GM23338 (cell line): ENCODE results near the gene ACOT2. TPM values are rescaled to one million over a fixed set of nuclear protein-coding genes. Genes with fewer than 3 reads are reported as not detected.
"Not testable (repeated sequence)": the region's sequence is repeated elsewhere in the genome, so short reads cannot be mapped to it uniquely, and the experiment has no call there.

Source experiments
- ATAC-seq: fragments of 200-7000 bp; cut with Tn5 transposase; 3 replicates; pipeline ENCODE4 v1.9.1; 2020
- DNase-seq: peaks from one replicate; pipeline ENCODE4 v3.0.0-alpha.2; 2015; ENCODE audit warnings: low spot score
- H2AFZ ChIP-seq: fragments of 200-600 bp; sonication (generic); 2 replicates; pipeline ENCODE4 v1.8.0; 2016; ENCODE audit warnings: antibody characterized with exemption, mild to moderate bottlenecking, moderate library complexity
- H3F3A ChIP-seq: fragments of 200-600 bp; sonication (generic); replicated peaks from 2 replicates; pipeline ENCODE4 v1.8.0; 2017; ENCODE audit warnings: antibody characterized with exemption, mixed run types, low read depth
- H3K27ac ChIP-seq: fragments of 200-600 bp; sonication (generic); 2 replicates; pipeline ENCODE4 v1.6.1; 2016; ENCODE audit warnings: low read depth
- H3K27me3 ChIP-seq: fragments of 200-600 bp; sonication (generic); 2 replicates; pipeline ENCODE4 v1.8.0; 2016; ENCODE audit warnings: mild to moderate bottlenecking, mixed run types, moderate library complexity; ENCODE audit not compliant: insufficient read depth
- H3K36me3 ChIP-seq: fragments of 200-600 bp; sonication (generic); 2 replicates; pipeline ENCODE4 v1.8.0; 2016; ENCODE audit warnings: mild to moderate bottlenecking; ENCODE audit not compliant: insufficient read depth
- H3K4me1 ChIP-seq: fragments of 200-600 bp; sonication (generic); 2 replicates; pipeline ENCODE4 v1.8.0; 2016; ENCODE audit warnings: mild to moderate bottlenecking, moderate library complexity; ENCODE audit not compliant: insufficient read depth
- H3K4me2 ChIP-seq: fragments of 200-600 bp; sonication (generic); 2 replicates; pipeline ENCODE4 v1.7.1; 2017; ENCODE audit warnings: mixed run types
- H3K4me3 ChIP-seq: fragments of 200-600 bp; sonication (generic); 2 replicates; pipeline ENCODE4 v1.6.1; 2016; ENCODE audit warnings: mixed run types
- H3K79me2 ChIP-seq: fragments of 200-600 bp; sonication (generic); replicated peaks from 2 replicates; pipeline ENCODE4 v1.8.0; 2017; ENCODE audit warnings: mild to moderate bottlenecking; ENCODE audit not compliant: insufficient read depth
- H3K9me2 ChIP-seq: fragments of 200-600 bp; sonication (generic); 2 replicates; pipeline ENCODE4 v1.8.0; 2017; ENCODE audit not compliant: insufficient read depth
- H4K20me1 ChIP-seq: fragments of 200-600 bp; sonication (generic); replicated peaks from 2 replicates; pipeline ENCODE4 v1.8.0; 2017; ENCODE audit warnings: mild to moderate bottlenecking; ENCODE audit not compliant: insufficient read depth
- H3K27ac Mint-ChIP-seq: 2 replicates; pipeline ENCODE4 v1.8.0; 2020; ENCODE audit warnings: inconsistent platforms, mild to moderate bottlenecking, moderate library complexity, mixed read lengths
- H3K27me3 Mint-ChIP-seq: 3 replicates; pipeline ENCODE4 v1.8.0; 2022; ENCODE audit warnings: low read depth, mild to moderate bottlenecking, moderate library complexity, mixed read lengths, inconsistent platforms; ENCODE audit not compliant: insufficient read depth, poor library complexity
- H3K36me3 Mint-ChIP-seq: 3 replicates; pipeline ENCODE4 v1.8.0; 2021; ENCODE audit warnings: low read depth, mild to moderate bottlenecking, inconsistent platforms, moderate library complexity, mixed read lengths
- H3K4me1 Mint-ChIP-seq: 3 replicates; pipeline ENCODE4 v1.8.0; 2020; ENCODE audit warnings: mild to moderate bottlenecking, inconsistent platforms, mixed read lengths
- H3K4me3 Mint-ChIP-seq: 3 replicates; pipeline ENCODE4 v1.8.0; 2021; ENCODE audit warnings: moderate library complexity, mild to moderate bottlenecking, inconsistent platforms, mixed read lengths
- H3K9me3 Mint-ChIP-seq: 3 replicates; pipeline ENCODE4 v1.8.0; 2020; ENCODE audit warnings: moderate library complexity, mild to moderate bottlenecking, inconsistent platforms, mixed read lengths
- CTCF ChIP-seq, 2 experiments: fragments of 200-600 bp in 1 of 2; sonication (generic) in 1 of 2; conservative IDR thresholded peaks; 2 replicates each; pipeline versions ENCODE4 v1.5.1 to v1.6.1; 2016 to 2017; ENCODE audit warnings: antibody characterized with exemption in 2 of 2, low read depth in 2 of 2, mild to moderate bottlenecking in 2 of 2, moderate library complexity in 1 of 2
- EZH2 ChIP-seq: fragments of 200-600 bp; sonication (generic); IDR thresholded peaks from one replicate; pipeline ENCODE4 v1.8.0; 2017; ENCODE audit warnings: antibody characterized with exemption, mild to moderate bottlenecking, low read depth; ENCODE audit not compliant: unreplicated experiment
- EZH2phosphoT487 ChIP-seq: fragments of 200-600 bp; sonication (generic); IDR thresholded peaks from one replicate; pipeline ENCODE4 v1.8.1; 2018; ENCODE audit warnings: antibody characterized with exemption; ENCODE audit not compliant: unreplicated experiment
- NANOG ChIP-seq: IDR thresholded peaks from 2 replicates; pipeline ENCODE4 v1.6.1; 2016; ENCODE audit warnings: antibody characterized with exemption, borderline replicate concordance
- ZNF462 ChIP-seq: fragments of 250-450 bp; sonication (Bioruptor Pico); IDR thresholded peaks from 2 replicates; pipeline ENCODE4 v1.5.0; 2020; ENCODE audit warnings: mild to moderate bottlenecking, moderate library complexity
- polyA plus RNA-seq: library from polyadenylated mRNA; unstranded; fragments of >200 nt; fragmentation: Nextera tagmentation; extraction: Ambion mirVana; gene quantifications from 2 replicates; pipeline ENCODE4 v1.2.1, GENCODE V29; 2016
- total RNA-seq: library from RNA; depleted of rRNA; stranded (reverse); fragments of >200 nt; shearing (Covaris generic); gene quantifications from 2 replicates; pipeline ENCODE4 v1.2.3, GENCODE V29; 2014

The ACOT2 gene
- total and polyA plus RNA-seq, 2 experiments from 2014 or later, result 9.6 to 10.7 TPM

- TF ChIP-seq ZNF462 (no peak), EZH2 (no peak), EZH2phosphoT487 (no peak), CTCF (conservative IDR thresholded peaks at IDR 0.05; ENCODE audit: low read depth in 2 of 2) (no peak), NANOG (no peak)
Measured at GRCh38 chr14:73589116-73589515, 20.1 kb downstream of the ACOT2 start (continued).

GRCh38 chr14:73590673-73591004, 21.6 kb downstream of the ACOT2 start:
- peaks cover 18% of the 10 kb centered on the region for H3K27me3 Mint-ChIP-seq
- not testable (repeated sequence) for H3F3A ChIP-seq, H3K4me3 ChIP-seq, H3K36me3 Mint-ChIP-seq, H3K9me2 ChIP-seq, H3K27ac Mint-ChIP-seq, H4K20me1 ChIP-seq, H3K4me1 Mint-ChIP-seq, H3K4me2 ChIP-seq, DNase-seq, H2AFZ ChIP-seq, H3K27ac ChIP-seq, H3K4me1 ChIP-seq, H3K4me3 Mint-ChIP-seq, H3K79me2 ChIP-seq, ATAC-seq, H3K36me3 ChIP-seq, H3K9me3 Mint-ChIP-seq
- peaks cover 24% of the 10 kb centered on the region for H3K27me3 ChIP-seq
